ENCODE measurements around the gene ST6GALNAC6. TPM values are rescaled to one million over a fixed set of nuclear protein-coding genes. Genes with fewer than 3 reads are reported as not detected.

Gene ST6GALNAC6
- total RNA-seq, 1 donor from 2014 or later = 27.4 TPM

GRCh38 chr9:127941062-127941960, 41.9 kb upstream of the ST6GALNAC6 start:
- no peak for DNase-seq (ENCODE audit: low read depth, low spot score)
- H3K4me3 Mint-ChIP-seq = peak overlapping the region; percentile 39
- no peak for TF ChIP-seq CTCF (conservative IDR thresholded peaks at IDR 0.05)
- H3K9me3 Mint-ChIP-seq = no peaks in the 10 kb centered on the region
- peaks cover 6% of the 10 kb centered on the region for H3K36me3 Mint-ChIP-seq (ENCODE audit: low read depth)
- peaks cover 34% of the 10 kb centered on the region for H3K4me1 Mint-ChIP-seq
- no peak overlapping the region for H3K27ac Mint-ChIP-seq (ENCODE audit: unreplicated experiment)
- peaks cover 4% of the 10 kb centered on the region for H3K27me3 Mint-ChIP-seq (ENCODE audit: low read depth)

GRCh38 chr9:127940593-127940992, 41.2 kb upstream of the ST6GALNAC6 start:
- Mint-ChIP-seq H3K9me3 (no peaks in the 10 kb centered on the region), H3K36me3 (ENCODE audit: low read depth) (peaks cover 6% of the 10 kb centered on the region), H3K4me1 (peaks cover 41% of the 10 kb centered on the region), H3K4me3 (peak overlapping the region; percentile 39), H3K27me3 (ENCODE audit: low read depth) (peaks cover 6% of the 10 kb centered on the region), H3K27ac (ENCODE audit: unreplicated experiment) (no peak overlapping the region)
- no peak for DNase-seq (ENCODE audit: low read depth, low spot score)
- no peak for TF ChIP-seq CTCF (conservative IDR thresholded peaks at IDR 0.05)

GRCh38 chr9:127938298-127938690, 38.9 kb upstream of the ST6GALNAC6 start:
- Mint-ChIP-seq H3K9me3 (no peaks in the 10 kb centered on the region), H3K36me3 (ENCODE audit: low read depth) (peaks cover 3% of the 10 kb centered on the region), H3K4me3 (peak overlapping the region; percentile 81), H3K4me1 (peaks cover 44% of the 10 kb centered on the region), H3K27ac (ENCODE audit: unreplicated experiment) (peak overlapping the region; percentile 57), H3K27me3 (ENCODE audit: low read depth) (peaks cover 6% of the 10 kb centered on the region)
- DNase-seq (ENCODE audit: low read depth, low spot score) = no peak
- TF ChIP-seq CTCF (conservative IDR thresholded peaks at IDR 0.05) = no peak

GRCh38 chr9:127937388-127938297, 38.2 kb upstream of the ST6GALNAC6 start, which contains the start of gene DPM2:
Gene DPM2 (minus strand): TSS chr9:127937854. CDS start chr9:127937820, 34 bp downstream.
- TF ChIP-seq CTCF (conservative IDR thresholded peaks at IDR 0.05) = no peak
- peaks cover 9% of the 10 kb centered on the region for H3K27me3 Mint-ChIP-seq (ENCODE audit: low read depth)

GRCh38 chr9:127937056-127937387, 37.6 kb upstream of the ST6GALNAC6 start:
- Mint-ChIP-seq H3K36me3 (ENCODE audit: low read depth) (no peaks in the 10 kb centered on the region), H3K27ac (ENCODE audit: unreplicated experiment) (peak overlapping the region; percentile 82), H3K27me3 (ENCODE audit: low read depth) (peaks cover 9% of the 10 kb centered on the region), H3K4me1 (peaks cover 38% of the 10 kb centered on the region), H3K4me3 (peak overlapping the region; percentile 99), H3K9me3 (no peaks in the 10 kb centered on the region)
- TF ChIP-seq CTCF (conservative IDR thresholded peaks at IDR 0.05) = no peak
- no peak for DNase-seq (ENCODE audit: low read depth, low spot score)

More at GRCh38 chr9:127937388-127938297, 38.2 kb upstream of the ST6GALNAC6 start, which contains the start of gene DPM2:
- Mint-ChIP-seq H3K36me3 (ENCODE audit: low read depth) (no peaks in the 10 kb centered on the region), H3K4me3 (peak within 1 kb of the TSS; percentile 99), H3K9me3 (no peaks in the 10 kb centered on the region), H3K27ac (ENCODE audit: unreplicated experiment) (peak within 1 kb of the TSS; percentile 82), H3K4me1 (peaks cover 40% of the 10 kb centered on the region)
- DNase-seq (ENCODE audit: low read depth, low spot score) = peak; percentile 65
